IPS-18c (cell line): ENCODE measurements around the gene TAS2R60.

Experiments
- H3K4me3 ChIP-seq: 2 replicates; pipeline ENCODE4 v1.7.0; 2013; ENCODE audit warnings: low read depth, mild to moderate bottlenecking, low read length, moderate library complexity; ENCODE audit not compliant: insufficient read depth
- H3K9me3 ChIP-seq: one replicate; pipeline ENCODE4 v1.6.1; 2013; ENCODE audit warnings: mild to moderate bottlenecking, low read length, moderate library complexity; ENCODE audit not compliant: control insufficient read depth, insufficient read depth

The TAS2R60 gene

DNA sequence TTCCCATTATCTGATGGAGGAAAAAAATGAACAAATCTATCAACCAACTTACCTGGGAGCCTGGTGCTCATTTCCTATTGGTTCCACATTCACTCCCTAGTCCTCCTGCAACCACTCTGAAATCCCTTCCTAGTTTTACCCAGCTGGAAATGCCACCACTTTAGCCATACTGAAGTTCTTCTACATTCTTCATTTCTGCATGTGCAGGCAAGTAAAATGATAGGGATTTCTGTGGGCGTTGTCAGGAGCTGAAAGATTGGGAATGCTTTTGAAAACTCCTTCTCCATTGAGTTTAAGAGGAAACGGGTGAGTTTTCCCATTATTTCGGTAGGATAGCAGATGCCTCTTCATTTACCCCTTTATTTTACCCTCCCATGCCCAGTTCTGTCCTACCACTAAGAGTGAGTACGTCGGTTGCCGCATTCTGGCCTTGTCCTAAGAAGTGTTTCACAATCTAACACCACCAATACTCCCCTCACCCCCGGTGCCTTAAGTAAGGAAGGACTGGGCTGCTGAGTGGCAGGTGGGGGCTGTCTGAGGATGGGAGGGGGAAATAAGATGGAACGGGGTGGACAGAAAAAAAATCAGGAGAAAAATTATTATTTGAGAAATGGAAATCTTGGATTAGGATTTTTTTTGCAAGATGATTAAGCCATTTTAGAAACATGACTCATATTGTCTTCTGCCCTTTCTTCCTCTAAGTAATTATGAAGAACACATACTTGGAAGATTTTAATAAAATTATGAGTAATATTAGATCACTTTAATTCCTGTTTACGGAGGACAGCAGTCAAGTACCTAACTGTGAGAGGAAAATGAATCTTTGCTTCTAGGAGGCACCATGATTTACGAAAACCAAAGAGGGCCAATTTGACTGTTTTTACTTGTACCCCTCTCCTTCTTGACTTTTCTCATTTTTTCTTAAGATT lies 13.2 kb upstream of the TAS2R60 start:
- Histone ChIP-seq H3K4me3 (no peak overlapping the region), H3K9me3 (no peaks in the 10 kb centered on the region)

DNA sequence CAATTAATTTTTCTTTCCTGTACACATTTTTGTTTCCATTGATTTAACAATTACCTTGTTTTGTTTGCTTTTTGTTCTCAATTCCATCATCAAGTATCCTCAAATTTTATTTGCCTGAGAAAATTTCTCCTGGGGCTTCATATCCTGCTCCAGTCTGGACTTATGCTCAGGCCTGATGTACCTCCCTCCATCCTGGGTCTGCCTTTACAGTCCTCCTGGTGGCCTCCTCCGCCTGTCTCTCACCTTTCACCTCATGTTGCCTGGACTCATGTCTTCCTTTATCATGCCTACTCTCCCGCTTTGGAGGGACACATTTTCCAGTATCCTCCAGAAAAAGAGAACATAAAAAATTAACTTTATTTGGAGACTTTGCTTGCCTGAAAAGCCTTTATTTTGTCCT lies 12.1 kb upstream of the TAS2R60 start:
- Histone ChIP-seq H3K9me3 (no peaks in the 10 kb centered on the region), H3K4me3 (no peak overlapping the region)

DNA sequence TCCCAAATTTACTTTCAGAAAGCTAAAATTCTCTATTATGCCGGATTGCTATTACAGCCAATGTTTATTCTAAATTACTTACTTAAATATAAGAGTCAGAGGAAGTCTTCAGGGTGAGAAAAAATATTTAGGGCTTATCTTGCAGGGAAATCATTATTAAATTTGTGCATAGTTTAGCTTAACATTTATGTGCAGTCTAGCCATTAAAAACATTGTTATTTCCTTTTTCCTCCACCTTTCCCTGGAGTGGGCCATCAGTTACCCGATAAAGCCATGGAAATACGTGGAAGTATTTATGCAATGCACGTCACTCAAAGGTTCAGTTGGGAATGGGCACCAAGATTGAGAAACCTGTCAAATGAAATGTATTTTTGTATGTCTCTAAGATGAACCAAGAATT lies 9.5 kb upstream of the TAS2R60 start:
- Histone ChIP-seq H3K4me3 (no peak overlapping the region), H3K9me3 (no peaks in the 10 kb centered on the region)

DNA sequence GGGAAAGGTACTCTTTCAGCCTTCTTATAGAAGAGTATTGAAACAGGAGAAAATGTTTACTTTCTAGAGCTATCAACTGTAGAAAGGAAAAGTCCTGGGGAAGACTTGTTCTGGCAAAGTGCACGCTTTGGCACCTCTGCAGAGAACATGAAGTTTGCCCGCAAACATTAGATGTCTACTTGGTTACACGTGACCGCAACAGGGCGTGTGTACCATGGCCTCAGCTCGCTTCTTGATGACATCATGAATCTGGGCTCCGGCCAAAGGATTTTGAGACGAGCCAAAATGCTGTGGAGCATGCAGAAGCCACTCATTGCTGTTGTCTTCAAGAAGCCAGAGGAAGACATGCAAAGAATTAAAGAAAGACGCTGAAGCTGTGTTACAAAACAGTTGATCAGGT lies 8.6 kb upstream of the TAS2R60 start:
- no peak overlapping the region for H3K4me3 ChIP-seq

DNA sequence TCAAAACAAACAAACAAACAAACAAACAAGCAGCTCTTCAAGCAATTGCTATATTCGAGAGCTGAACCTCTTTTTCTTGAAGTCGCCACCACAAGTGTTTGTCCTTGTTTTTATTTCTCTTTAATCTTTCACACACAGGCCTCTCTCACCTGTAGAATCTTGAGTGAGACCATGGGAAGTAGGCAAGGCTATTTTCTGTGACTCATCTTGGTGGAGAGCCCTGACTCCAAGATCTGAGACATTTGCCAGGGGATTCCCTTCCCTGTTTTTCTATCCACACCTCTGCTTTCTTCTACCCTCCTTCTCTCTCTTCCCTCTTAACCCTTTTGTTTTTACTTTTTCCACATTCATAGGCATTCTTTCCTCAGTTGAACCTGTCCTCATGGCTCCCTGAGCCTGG lies 8.0 kb upstream of the TAS2R60 start:
- Histone ChIP-seq H3K4me3 (no peak overlapping the region), H3K9me3 (no peaks in the 10 kb centered on the region)

More for the DNA sequence above, 8.6 kb upstream of the TAS2R60 start:
- no peaks in the 10 kb centered on the region for H3K9me3 ChIP-seq

DNA sequence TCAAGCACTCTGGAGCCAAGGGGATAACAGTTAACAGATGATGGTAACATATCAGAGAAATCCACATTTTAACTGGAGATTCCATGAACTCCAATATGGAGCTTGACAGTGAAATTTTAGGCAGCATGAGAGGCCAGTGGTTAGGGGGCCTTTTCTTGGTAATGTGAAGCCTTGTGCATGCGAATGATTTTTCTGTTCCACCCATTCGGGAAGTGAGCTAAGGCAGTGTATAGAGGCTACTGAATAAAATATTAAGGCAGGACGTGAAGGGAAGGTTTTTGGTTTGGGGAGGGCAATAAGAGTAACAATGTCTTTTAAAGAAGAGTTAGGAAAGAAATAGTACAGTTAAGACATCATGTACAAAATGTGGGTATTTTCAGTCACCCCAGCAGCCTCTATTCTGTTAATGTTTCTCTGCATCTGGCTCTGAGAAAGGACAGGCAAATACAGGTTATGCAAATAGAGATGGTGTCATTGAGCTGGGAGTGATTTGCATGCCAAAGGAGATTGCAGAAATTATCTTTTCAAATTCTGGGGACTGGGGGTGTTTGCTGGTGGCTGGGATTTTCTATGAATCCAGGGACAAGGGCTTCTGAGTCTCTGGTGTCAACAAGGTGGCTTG lies 6.8 kb upstream of the TAS2R60 start:
- Histone ChIP-seq H3K4me3 (no peak overlapping the region), H3K9me3 (no peaks in the 10 kb centered on the region)

DNA sequence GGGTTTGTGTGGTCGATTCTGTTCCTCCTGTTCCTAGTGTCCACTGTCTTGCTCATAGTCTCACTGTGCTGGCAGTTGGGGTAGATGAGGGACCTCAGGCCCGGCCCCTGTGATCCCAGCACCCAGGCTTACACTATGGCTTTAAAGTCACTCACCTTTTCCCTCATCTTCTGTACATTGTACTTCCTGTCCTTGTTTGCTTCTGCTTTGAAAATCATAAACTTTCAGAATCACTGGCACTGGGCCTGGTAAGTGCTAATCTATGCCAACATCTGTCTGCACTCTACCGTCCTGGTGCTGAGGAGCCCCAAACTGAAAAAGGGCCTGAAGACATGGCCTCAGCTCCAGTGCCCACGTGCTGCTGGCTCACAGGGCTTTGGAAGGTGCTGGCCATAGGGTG lies 5.7 kb upstream of the TAS2R60 start:
- H3K4me3 ChIP-seq, result no peak overlapping the region
- no peaks in the 10 kb centered on the region for H3K9me3 ChIP-seq

DNA sequence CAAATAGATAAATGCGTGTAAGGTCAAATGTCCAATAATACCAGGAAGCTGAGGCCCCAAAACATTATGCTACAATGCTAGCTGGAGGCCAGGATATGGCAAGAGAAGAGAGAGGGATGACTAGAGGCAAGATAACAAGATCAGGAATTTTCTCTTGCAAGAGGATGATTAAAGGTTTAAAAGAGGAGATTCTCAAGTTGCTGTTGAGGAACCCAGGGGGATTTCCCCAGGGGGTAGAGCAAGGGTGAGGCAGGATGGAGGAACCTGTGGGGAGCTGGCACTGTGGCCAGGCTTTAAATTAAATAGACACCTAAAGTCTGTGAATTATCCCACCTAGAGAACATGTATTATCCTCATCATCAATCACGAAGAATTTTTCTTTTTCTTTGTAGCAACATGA lies 3.4 kb upstream of the TAS2R60 start:
- H3K4me3 ChIP-seq, result no peak overlapping the region

DNA sequence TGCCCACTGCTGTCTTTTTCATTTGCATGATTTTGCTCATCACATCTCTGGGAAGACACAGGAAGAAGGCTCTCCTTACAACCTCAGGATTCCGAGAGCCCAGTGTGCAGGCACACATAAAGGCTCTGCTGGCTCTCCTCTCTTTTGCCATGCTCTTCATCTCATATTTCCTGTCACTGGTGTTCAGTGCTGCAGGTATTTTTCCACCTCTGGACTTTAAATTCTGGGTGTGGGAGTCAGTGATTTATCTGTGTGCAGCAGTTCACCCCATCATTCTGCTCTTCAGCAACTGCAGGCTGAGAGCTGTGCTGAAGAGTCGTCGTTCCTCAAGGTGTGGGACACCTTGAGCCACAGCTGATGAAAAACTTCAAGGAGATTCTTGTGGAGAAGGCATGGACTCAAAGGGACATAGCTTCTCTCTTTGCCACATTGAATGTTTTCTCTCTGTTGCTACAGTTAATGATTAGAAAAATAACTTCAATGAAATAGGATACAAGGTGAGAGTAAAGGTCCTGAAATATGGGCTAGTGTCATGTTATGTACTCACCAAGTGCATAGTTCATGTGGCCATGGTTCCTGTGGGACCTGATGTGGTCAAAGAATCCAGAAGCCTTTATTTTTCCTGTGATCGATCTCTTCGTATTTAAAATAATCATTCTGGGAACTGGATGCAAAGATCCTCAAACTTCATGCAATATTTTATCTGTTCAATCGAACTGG lies 970 bp downstream of the TAS2R60 start:
- no peaks in the 10 kb centered on the region for H3K9me3 ChIP-seq

More for the DNA sequence above, 3.4 kb upstream of the TAS2R60 start:
- H3K9me3 ChIP-seq, result no peaks in the 10 kb centered on the region

DNA sequence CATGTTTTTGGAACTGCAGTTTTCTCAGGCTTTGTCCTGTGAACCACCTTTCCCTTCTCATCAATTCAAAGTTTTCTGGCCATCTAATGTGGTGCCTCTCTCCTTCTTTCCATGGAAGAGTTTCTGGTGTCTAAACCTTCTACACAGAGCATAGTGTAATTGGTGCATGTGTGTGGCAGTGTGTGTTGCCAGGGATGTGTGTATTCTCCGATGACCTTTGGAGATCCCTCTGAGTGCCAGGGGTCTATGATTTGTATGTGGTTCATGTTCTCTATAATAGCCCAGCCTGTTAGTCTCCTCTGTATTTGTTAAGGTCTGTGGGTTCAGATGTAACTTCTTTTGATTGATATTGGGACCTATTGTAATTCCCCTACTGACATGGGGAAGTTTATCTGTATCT lies 1.5 kb downstream of the TAS2R60 start:
- no peaks in the 10 kb centered on the region for H3K9me3 ChIP-seq
- H3K4me3 ChIP-seq, result no peak overlapping the region

More for the DNA sequence above, 970 bp downstream of the TAS2R60 start:
- no peak overlapping the region for H3K4me3 ChIP-seq

DNA sequence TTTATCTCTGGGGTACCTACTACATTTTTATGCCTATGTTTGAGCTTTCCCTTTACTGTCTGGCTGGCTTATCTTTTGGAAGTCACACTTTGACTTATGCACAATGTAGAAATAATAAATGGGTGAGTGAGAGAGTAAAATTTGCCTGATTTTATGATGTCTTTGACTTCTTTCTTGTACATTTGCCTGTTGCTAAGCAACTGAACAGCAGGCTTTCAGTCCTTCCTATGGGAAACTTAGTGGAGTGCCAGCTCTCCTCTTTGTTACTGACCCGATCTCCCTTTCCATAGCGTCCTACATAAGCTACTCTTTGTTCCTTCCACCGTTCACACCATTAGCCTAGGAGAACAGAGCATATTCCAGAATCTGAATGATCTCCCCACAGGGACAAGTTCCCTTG lies 4.2 kb downstream of the TAS2R60 start:
- Histone ChIP-seq H3K4me3 (no peak overlapping the region), H3K9me3 (no peaks in the 10 kb centered on the region)

DNA sequence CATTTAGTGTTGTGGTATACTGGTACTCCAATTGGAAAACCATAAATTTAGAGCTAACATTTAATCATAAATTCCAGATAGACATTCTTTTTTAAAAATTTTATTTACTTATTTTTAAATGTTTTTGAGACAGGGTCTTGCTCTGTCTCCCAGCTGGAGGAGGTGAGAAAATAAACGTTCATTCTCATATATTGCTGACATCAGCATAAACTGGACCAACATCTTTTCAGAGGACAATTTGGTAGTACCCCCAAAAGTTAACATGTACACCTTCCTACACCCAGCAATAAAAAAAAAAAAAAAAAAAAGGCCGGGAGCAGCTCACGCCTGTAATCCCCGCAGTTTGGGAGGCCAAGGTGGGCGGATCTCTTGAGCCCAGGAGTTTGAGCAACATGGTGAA lies 5.2 kb downstream of the TAS2R60 start:
- H3K4me3 ChIP-seq, result no peak overlapping the region
- H3K9me3 ChIP-seq, result no peaks in the 10 kb centered on the region

DNA sequence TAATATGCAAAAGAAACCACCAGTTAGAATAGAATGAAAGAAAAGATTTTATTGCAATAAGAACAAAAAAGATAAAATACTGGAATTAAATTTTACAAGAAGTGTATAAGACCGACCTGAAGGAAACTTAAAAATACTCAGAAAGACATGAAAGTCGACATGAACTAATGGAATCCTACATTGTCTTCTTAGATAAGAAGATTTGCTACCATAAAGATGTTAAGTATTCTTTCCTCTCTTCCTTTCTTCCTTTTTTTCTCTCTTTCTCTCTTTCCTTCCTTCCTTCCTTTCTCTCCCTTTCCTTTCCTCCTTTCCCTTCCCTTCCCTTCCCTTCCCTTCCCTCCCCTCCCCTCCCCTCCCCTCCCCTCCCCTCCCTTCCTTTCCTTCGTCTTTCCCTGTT lies 6.5 kb downstream of the TAS2R60 start:
- H3K9me3 ChIP-seq, result no peaks in the 10 kb centered on the region
- no peak overlapping the region for H3K4me3 ChIP-seq

DNA sequence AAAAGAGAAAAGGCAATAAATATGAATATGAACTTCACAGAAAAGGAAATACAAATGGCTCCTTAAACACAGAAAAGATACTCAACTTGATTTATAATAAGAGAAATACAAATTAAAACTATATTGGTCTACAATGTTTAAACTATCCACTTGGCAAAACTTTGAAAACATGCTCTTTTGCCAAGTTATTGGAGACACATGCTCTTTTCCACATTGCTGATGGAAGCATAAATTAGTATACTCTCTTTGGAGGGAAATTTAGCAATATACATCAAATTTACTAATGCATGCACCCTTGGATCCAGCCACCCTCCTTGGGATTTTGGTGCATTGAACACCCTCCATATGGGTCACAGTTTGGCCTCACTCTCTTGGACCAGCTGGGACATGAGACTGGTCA lies 7.9 kb downstream of the TAS2R60 start:
- H3K9me3 ChIP-seq, result no peaks in the 10 kb centered on the region

DNA sequence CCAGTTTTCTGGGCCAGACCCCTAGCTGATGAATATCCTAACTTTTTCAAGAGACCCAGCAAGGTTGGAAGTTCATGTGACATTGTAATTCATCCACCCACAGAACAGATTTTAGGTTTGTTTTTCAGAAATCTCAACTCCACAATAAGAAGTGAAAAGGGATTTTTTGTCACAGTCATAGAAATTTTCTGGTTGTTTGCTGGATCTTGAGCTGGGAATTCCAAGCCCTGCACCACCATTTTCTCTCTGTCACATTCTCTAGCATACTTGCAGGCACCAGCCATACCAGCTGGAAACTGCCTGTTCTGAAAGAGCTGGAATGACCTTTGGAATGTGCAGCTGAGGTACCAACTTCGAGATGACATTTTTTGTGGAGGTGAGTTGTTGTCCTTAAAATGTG lies 8.5 kb downstream of the TAS2R60 start:
- no peak overlapping the region for H3K4me3 ChIP-seq
- H3K9me3 ChIP-seq, result no peaks in the 10 kb centered on the region

More for the DNA sequence above, 7.9 kb downstream of the TAS2R60 start:
- H3K4me3 ChIP-seq, result no peak overlapping the region

DNA sequence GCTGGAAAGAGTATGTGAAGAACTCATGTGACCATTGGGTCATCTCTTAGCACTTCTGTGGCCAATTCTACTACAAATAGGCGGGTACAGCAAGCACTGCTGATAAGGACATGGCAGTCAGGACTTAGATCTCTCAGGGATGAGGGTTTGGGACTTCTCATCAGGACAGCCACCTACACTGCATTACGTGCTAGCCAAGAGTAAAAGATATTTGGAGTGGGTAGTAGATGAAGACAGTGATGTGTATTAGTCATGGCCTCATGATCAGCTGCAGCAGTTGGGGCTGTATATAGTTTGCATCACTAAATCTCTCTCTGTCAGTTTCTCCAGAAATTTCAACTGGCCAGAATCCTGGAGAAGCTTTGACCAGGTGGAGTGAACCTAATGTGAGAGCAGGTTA lies 9.2 kb downstream of the TAS2R60 start:
- H3K4me3 ChIP-seq, result no peak overlapping the region
- no peaks in the 10 kb centered on the region for H3K9me3 ChIP-seq

DNA sequence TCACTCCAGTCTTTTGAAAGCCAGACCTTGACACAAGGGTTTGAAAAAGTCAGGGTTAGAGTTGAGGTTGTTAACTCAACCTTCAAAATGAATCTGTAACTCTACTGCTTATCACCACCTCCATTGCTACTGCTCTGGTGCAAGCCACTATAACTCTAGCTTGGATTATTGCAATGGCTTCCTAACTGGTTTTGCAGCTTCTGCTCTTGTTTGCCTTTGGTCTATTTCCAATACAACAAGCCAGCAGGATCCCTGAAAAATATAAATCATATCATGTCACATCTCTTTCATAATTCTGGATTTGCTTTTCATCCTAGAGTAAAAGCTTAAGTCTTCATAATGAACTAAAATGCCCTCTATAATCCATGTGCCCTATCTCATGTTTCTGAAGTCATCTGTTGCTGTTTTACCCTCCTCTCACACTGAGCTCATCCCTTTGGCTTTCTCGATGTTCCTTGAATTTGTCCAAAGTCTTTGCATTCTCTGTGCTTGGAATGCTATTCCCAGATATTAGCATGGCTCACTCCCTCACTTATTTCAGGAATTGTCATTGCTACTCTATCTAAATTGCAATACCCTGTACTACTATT lies 10.9 kb downstream of the TAS2R60 start:
- no peak overlapping the region for H3K4me3 ChIP-seq
- H3K9me3 ChIP-seq, result no peaks in the 10 kb centered on the region
